Fibroblast of mammary gland (primary cell): ENCODE measurements around the gene IFT122.
"Not testable (repeated sequence)": the region's sequence is repeated elsewhere in the genome, so short reads cannot be mapped to it uniquely, and the experiment has no call there.

ENCODE experiments used
- DNase-seq: peaks from one replicate; pipeline ENCODE4 v3.0.0-alpha.2; 2010; ENCODE audit warnings: low read depth
- H3K4me3 ChIP-seq: 2 replicates; pipeline ENCODE4 v1.5.1; 2011; ENCODE audit warnings: low read depth, mild to moderate bottlenecking, low read length, moderate library complexity; ENCODE audit not compliant: control insufficient read depth
- TF ChIP-seq, protein P1 (sequence below): conservative IDR thresholded peaks from 2 replicates; pipeline ENCODE4 v1.5.1; 2011; ENCODE audit warnings: low read depth, low read length, inconsistent platforms; ENCODE audit not compliant: control insufficient read depth, insufficient read depth

The IFT122 gene

DNA sequence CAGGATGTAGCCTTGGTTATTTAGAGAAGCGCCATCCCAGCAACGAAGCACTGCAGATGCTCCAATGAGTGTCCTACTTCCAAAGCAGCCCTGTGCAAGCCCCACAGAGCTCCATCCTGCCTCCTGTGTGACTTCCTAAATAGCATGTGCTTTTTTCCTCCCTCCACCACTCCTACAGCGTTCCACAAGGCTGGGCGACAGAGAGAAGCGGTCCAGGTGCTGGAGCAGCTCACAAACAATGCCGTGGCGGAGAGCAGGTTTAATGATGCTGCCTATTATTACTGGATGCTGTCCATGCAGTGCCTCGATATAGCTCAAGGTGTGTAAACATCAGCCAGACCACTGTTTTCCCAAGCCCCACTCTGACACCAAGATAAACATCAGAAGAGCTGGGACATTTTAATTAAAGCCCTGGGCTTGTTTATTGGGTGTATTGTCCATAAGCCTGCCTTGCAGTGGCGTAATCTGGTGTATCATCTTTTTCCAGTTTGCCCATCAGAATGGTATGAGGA is 66.3 kb downstream of the IFT122 start:
- TF ChIP-seq, protein P1, sequence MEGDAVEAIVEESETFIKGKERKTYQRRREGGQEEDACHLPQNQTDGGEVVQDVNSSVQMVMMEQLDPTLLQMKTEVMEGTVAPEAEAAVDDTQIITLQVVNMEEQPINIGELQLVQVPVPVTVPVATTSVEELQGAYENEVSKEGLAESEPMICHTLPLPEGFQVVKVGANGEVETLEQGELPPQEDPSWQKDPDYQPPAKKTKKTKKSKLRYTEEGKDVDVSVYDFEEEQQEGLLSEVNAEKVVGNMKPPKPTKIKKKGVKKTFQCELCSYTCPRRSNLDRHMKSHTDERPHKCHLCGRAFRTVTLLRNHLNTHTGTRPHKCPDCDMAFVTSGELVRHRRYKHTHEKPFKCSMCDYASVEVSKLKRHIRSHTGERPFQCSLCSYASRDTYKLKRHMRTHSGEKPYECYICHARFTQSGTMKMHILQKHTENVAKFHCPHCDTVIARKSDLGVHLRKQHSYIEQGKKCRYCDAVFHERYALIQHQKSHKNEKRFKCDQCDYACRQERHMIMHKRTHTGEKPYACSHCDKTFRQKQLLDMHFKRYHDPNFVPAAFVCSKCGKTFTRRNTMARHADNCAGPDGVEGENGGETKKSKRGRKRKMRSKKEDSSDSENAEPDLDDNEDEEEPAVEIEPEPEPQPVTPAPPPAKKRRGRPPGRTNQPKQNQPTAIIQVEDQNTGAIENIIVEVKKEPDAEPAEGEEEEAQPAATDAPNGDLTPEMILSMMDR, result no peak
- H3K4me3 ChIP-seq, result no peak overlapping the region
- no peak for DNase-seq

DNA sequence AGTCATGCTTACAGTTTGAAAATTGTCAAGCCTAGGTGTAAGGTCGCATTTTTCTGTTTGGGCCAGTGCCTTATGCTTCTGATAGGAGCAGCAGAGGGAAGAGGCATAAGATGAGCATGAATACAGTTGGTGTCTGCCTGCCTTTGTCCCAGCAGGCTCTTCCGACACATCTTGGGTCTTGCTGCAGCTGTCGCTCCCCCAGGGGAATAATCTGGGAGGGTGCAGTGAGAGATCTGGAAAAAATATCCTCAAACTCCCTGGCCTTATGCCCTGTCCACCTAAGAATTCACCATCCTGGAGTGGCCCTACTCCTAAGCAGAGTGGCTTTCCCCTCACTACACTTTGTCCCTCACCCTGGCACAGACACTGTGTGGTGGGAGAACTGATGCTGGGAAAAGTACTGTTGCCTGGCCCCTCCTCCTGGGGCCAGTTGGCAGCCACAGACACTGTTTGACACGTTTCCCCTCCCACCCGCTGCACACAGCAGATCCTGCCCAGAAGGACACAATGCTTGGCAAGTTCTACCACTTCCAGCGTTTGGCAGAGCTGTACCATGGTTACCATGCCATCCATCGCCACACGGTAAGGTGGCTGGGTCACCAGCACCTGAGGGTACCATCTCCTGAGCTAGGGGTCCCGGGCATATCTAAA is 67.3 kb downstream of the IFT122 start:
- no peak overlapping the region for H3K4me3 ChIP-seq
- DNase-seq, result no peak
- TF ChIP-seq, protein P1, result no peak

DNA sequence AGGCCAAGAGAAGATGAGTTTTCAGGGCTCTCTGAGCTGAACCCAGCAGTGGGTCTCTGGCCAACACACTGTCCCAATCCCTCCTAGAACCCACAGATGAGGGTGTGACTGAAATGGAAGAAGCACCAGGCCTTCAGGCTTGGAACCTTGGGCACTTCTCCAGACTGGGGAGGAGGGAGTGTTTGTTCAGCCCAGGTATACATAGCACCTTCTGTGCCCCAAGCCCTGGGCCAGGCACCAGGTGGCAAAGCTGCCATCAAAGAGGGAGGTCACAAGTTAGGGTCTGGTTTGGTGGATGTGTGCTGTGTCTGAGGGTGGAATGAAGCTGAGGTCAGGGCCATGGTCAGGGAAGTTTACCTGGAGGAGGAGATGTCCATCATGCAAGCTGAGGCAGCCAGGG is 72.6 kb downstream of the IFT122 start:
- DNase-seq, result no peak
- H3K4me3 ChIP-seq, result no peak overlapping the region
- TF ChIP-seq, protein P1, result no peak

DNA sequence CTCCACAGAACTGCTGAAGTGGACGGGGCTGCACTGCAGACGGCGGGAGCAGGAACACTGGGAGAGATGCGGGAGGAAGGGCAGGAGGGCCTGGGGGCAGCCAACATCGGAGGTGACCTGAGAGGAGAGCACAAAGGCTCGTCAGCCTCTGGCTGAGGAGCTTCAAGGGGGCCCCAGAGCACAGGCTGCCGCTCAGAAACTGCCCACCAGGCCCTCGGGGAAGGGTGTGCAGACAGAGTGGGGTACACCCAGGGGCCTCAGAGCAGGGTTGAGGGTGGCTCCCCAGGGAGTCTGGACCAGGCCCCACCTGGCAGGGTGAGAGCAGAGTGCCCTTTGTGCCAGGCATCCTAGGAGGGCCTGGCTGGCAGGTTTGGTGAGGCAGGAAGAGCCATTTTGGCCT is 73.7 kb downstream of the IFT122 start:
- TF ChIP-seq, protein P1, result no peak
- no peak for DNase-seq
- no peak overlapping the region for H3K4me3 ChIP-seq

DNA sequence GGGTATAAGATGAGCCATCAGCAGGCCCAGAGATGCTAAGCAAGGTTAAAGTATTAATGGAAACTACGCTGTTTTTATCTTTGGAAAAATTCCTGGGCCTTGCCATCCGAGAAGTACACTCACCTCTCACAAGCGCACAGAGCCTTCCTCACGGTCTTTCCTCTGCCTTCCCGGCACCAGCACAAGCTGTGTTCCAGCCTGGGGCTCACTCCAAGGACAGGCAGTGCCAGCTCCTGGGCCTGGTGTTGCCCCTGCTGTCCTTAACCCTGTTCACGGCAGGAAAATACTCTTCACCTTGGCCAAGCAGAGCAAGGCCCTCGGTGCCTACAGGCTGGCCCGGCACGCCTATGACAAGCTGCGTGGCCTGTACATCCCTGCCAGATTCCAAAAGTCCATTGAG is 74.1 kb downstream of the IFT122 start:
- TF ChIP-seq, protein P1, result no peak
- no peak for DNase-seq
- no peak overlapping the region for H3K4me3 ChIP-seq

GRCh38 chr3:129514563-129514962 is 74.5 kb downstream of the IFT122 start:
- no peak for DNase-seq
- H3K4me3 ChIP-seq, result no peak overlapping the region
- TF ChIP-seq, protein P1, result no peak

DNA sequence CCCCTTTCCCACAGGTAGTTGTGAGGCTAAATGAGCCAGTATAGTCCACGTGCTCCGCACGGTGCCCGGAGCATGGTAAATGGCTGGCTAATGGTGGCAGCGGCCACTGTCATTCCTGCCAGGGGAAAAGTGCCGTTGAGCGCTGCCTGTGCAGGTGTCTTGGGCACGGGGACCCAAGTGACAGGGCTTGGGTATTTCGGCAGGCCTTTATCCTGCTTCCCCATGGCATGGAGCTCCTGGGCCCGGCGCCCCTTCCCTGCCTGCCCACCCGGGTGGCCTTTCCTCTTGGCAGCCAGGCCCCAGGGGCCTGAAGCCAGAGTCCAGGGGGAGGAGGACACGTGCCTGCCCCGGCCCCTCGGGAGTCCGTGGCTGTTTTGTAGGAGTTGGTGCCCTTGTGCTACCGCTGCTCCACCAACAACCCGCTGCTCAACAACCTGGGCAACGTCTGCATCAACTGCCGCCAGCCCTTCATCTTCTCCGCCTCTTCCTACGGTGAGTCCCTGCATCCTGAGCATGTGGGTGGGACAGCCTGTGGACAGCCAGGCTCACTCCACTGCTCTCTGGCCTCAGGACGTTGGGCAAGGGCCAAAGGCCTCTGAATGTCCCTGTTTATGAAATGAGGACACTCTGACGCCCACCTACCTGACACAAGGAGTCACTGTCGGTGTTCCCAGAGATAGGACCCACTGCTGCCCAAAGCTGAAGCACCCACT is 75.2 kb downstream of the IFT122 start:
- DNase-seq, H3K4me3 ChIP-seq: not testable (repeated sequence)

DNA sequence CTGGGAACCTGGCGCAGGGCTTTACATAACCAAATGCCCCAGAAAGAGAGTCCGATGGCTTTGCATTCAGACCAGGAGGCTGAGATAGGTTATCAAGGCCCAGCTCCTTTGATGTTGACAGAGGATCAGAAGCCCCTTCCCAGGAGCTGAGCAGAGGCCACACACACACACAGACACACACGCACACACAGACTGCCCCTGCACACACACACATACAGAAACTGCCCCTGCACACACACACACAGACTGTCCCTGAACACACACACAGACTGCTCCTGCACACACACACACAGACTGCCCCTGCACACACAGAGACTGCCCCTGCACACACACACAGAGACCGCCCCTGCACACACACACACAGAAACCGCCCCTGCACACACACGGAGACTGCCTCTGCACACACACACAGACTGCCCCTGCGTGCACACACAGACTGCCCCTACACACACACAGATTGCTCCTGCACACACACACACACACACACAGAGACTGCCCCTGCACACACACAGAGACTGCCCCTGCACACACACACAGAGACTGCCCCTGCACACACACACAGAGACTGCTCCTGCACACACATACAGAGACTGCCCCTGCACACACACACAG is 75.9 kb downstream of the IFT122 start:
- DNase-seq, H3K4me3 ChIP-seq: not testable (repeated sequence)
